Pancreas (tissue), 10 donors: ENCODE data around the gene PMVK. TPM values are rescaled to one million over a fixed set of nuclear protein-coding genes. Genes with fewer than 3 reads are reported as not detected.

Experiments
- ATAC-seq, 4 donors: fragments of 200-7000 bp; cut with Tn5 transposase; one replicate each; pipeline versions ENCODE4 v1.8.0 to v1.9.1; 2020; ENCODE audit warnings: mild to moderate bottlenecking in 4 of 4, moderate library complexity in 4 of 4
- DNase-seq, 6 donors: peaks; one replicate each; pipeline ENCODE4 v3.0.0-alpha.2; 2020
- FAIRE-seq: peaks from 2 replicates; lab custom pipeline; 2012; peaks lifted over from hg19 to GRCh38; lab: Jason Lieb, UNC
- H3K27ac ChIP-seq, 4 donors: fragments of 200-600 bp; sonication (generic); 1 replicate in 3 of 4; 2 replicates in 1 of 4; pipeline versions ENCODE4 v1.5.0 to v1.8.0; 2020
- H3K27me3 ChIP-seq, 4 donors: fragments of 200-600 bp; one replicate each; pipeline ENCODE4 v1.8.0; 2021
- H3K36me3 ChIP-seq, 3 donors: fragments of 200-600 bp; sonication (generic) in 1 of 3; one replicate each; pipeline versions ENCODE4 v1.5.0 to v1.8.0; 2020 to 2021
- H3K4me1 ChIP-seq, 3 donors: fragments of 200-600 bp; one replicate each; pipeline ENCODE4 v1.8.0; 2021
- H3K4me3 ChIP-seq, 4 donors: fragments of 200-600 bp; sonication (generic) in 2 of 4; one replicate each; pipeline versions ENCODE4 v1.5.0 to v1.8.0; 2020 to 2021
- H3K9me3 ChIP-seq, 4 donors: fragments of 200-600 bp; one replicate each; pipeline ENCODE4 v1.8.0; 2021
- WGBS, 2 donors: extraction: QIAGEN DNeasy Blood & Tissue Kit; methylation state at CpG; one replicate each; pipeline ENCODE4 v1.1.7; 2013; 5-methylcytosine and 5-hydroxymethylcytosine counted together
- intact Hi-C, 3 donors: fragments of 100-400 bp; cut with DNase I; formaldehyde crosslinking; loops; one replicate each; pipeline versions ENCODE4 v1.11.1 to v1.14.2; 2022
- microRNA-seq, 2 donors: library from miRNA; unstranded; fragments of <30 nt; microRNA quantifications; one replicate each; pipeline versions ENCODE4 to v1.1.0, GENCODE V29; 2019 to 2020
- polyA plus RNA-seq, 2 donors: library from polyadenylated mRNA; stranded (reverse); fragments of 200-250 nt; gene quantifications; one replicate each; pipeline ENCODE4 v1.2.3, GENCODE V29; 2013
- total RNA-seq, 6 donors: library from RNA; stranded (reverse); fragmentation: NEBNext Ultra II Directional in 4 of 6; extraction: Animal tissue kit (Norgen Biotek cat#: 25700) in 4 of 6; gene quantifications; one replicate each; pipeline versions ENCODE4 v1.2.1 to v1.2.4, GENCODE V29; 2021 to 2023
- TF ChIP-seq, protein P1 (sequence below), 4 donors: fragments of 200-600 bp; sonication (generic) in 3 of 4; IDR thresholded peaks; one replicate each; pipeline versions ENCODE4 v1.5.0 to v1.8.0; 2021; ENCODE audit warnings: antibody characterized with exemption in 4 of 4
- donor health status: healthy with polysubstance abuse.
- donor health status: DM: no; HTN: no; CAD: no; lungs with moderate emphysema.
- donor health status: DM: no; HTN: no; CAD: no.
- donor health status: control.
- donor health status: control.
- donor health status: Bipolar disorder and iron deficiency.
- donor health status: DM: yes; HTN: yes; CAD: no.
- donor health status: DM: no; HTN: no; CAD: no.
- donor health status: DM: no; HTN: no; CAD: no.
- donor health status: DM: yes; HTN: yes; CAD: no.

The PMVK gene
- total and polyA plus RNA-seq, 8 donors = 12.4 to 32.4 (median 16.8) TPM

DNA sequence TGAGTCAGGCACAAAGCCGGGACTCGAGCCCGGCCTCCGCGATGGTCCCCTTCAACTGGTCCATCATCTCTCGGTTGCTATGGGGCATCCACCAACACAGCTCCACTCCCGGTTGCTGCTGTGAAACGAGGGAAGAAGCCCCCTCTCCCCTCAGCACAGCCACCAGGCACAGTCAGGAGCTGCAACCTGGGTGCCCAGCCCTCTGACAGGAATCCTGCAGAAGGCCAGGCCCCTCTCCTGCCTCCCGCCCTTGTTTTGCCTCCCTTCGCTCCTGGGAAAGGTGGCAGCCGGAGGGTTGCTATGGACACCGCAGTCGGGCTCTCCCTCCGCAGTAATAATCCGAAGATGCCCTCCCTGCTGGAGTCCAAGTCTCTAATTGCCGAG, 57.5 kb downstream of the PMVK start:
- no peaks in the 10 kb centered on the region for H3K36me3 ChIP-seq
- no peaks in the 10 kb centered on the region for H3K9me3 ChIP-seq
- ATAC-seq (no peak), FAIRE-seq (no peak), DNase-seq (peak in 1 of 6 donors; percentile 53)
- no peak overlapping the region for H3K4me3 ChIP-seq
- no peak overlapping the region for H3K27ac ChIP-seq
- H3K4me1 ChIP-seq = peaks cover 14 to 19% (median 16%) of the 10 kb centered on the region in 3 donors
- intact Hi-C loops = loop anchor here in 1 of 3 donors (5.0 kb wide), 1 partner anchor 212 kb away; no protein-coding TSS in a partner anchor
- WGBS, 2 donors = 49 to 50% methylated on average over 16 of the region's 16 CpGs
- H3K27me3 ChIP-seq = no peaks in the 10 kb centered on the region
- TF ChIP-seq, protein P1, sequence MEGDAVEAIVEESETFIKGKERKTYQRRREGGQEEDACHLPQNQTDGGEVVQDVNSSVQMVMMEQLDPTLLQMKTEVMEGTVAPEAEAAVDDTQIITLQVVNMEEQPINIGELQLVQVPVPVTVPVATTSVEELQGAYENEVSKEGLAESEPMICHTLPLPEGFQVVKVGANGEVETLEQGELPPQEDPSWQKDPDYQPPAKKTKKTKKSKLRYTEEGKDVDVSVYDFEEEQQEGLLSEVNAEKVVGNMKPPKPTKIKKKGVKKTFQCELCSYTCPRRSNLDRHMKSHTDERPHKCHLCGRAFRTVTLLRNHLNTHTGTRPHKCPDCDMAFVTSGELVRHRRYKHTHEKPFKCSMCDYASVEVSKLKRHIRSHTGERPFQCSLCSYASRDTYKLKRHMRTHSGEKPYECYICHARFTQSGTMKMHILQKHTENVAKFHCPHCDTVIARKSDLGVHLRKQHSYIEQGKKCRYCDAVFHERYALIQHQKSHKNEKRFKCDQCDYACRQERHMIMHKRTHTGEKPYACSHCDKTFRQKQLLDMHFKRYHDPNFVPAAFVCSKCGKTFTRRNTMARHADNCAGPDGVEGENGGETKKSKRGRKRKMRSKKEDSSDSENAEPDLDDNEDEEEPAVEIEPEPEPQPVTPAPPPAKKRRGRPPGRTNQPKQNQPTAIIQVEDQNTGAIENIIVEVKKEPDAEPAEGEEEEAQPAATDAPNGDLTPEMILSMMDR (IDR thresholded peaks at IDR 0.05) = no peak

DNA sequence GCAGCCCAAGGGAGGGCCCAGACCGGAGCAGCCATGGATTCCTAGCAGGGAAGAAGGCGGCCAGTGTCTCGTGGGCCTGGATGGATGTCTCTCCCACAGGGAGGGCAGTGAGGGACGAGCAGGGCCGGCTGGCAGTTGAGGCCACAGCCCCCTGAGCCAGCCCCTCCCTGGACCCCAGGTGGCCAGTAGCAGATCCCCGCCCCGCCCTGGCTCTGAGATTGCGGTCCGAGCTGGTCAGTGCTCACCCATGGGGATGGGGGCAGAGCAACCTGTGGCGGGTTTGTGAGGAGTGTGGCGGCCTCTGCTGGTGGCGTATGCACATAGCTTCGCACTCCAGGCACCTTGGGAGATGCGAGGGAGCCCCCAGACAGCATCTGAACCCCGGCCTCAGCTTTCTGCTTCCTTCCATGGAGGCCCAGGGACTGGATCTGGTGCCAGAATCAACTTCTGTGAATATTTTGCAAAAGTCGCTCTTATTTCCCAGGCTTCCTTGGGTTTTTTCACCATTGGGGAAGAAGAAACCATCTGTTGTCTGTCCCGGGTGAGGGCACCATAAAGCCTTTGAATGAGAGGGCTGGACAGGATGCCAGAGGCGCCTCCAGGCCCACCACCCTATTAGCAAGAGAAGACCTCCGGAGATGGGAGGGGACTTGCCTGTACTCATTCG, 58.0 kb downstream of the PMVK start:
- Histone ChIP-seq H3K4me1 (peaks cover 14 to 19% (median 16%) of the 10 kb centered on the region in 3 donors), H3K4me3 (no peak overlapping the region), H3K9me3 (no peaks in the 10 kb centered on the region), H3K27me3 (no peaks in the 10 kb centered on the region), H3K27ac (no peak overlapping the region), H3K36me3 (no peaks in the 10 kb centered on the region)
- FAIRE-seq = no peak
- TF ChIP-seq, protein P1 (IDR thresholded peaks at IDR 0.05) = peak; percentile 68 to 83 (median 78)
- peak; percentile 87 to 97 (median 93) for ATAC-seq
- intact Hi-C loops = loop anchor here in 1 of 3 donors (5.0 kb wide), 1 partner anchor 211 kb away; no protein-coding TSS in a partner anchor
- peak; percentile 65 to 92 (median 83) for DNase-seq
- WGBS, 2 donors = 21 to 23% methylated on average over 20 of the region's 20 CpGs

DNA sequence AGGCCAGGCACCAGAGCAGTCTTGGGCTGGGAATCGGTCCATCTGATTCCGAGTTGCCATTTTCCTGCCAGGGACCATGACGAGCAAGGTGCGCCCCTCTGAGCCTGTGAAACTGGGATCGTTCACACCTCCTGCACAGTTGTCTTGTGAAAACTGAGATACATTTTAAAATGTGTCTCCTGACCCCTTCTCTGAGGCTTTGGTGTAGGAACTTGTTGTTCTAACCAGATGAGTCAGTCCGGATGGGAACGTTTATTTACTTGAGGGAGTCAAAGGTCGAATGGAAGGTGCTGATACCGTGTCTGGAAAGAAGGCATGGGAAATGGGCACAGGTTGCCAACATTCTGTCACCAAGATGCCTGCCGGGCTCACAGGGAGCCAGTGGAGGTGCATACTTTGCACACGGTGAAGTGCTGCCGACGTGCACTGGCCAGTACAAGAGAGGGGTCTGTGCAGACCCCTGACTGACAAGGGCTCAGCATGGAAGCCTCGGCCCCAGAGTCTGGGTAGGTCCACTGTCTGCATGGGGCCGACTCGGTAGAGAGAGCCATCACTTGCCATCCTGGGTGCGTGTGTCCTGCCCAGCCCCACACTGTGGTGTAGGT, 59.0 kb downstream of the PMVK start:
- Histone ChIP-seq H3K4me3 (no peak overlapping the region), H3K9me3 (no peaks in the 10 kb centered on the region), H3K27me3 (no peaks in the 10 kb centered on the region), H3K4me1 (peaks cover 14 to 19% (median 16%) of the 10 kb centered on the region in 3 donors), H3K27ac (peak overlapping the region; percentile 62 to 80 (median 75)), H3K36me3 (no peaks in the 10 kb centered on the region)
- DNase-seq (peak; percentile 61 to 83 (median 77)), ATAC-seq (peak; percentile 89 to 92 (median 90)), FAIRE-seq (no peak)
- intact Hi-C loops = loop anchor here in 1 of 3 donors (5.0 kb wide), 1 partner anchor 210 kb away; no protein-coding TSS in a partner anchor
- WGBS, 2 donors = 33 to 36% methylated on average over 17 of the region's 17 CpGs
- TF ChIP-seq, protein P1 (IDR thresholded peaks at IDR 0.05) = no peak

DNA sequence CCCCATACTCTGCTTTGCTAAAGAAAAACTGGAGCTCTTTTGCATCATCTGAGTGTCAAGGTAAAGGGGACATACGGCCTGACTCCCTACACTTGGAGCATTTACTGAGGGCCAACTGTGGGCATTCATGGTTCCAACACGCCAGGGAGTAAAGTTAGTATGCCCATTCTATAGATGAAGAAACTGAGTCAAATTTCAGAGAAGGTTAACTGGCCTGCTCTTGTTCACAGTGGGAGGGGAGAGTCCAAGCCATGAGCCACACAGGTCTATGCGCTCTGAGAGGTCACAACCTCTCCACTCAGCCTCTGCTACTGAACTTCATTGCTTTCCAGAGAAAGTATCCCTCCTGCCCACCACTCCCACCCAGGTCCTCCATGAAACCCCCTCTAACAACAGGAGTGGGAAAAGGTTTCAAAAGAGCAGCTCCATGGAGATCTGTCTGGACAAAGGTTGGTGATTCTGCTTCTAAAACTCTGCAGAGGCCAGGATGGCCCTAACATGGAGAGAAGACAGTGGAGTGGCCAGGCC, 59.6 kb downstream of the PMVK start:
- Histone ChIP-seq H3K9me3 (no peaks in the 10 kb centered on the region), H3K4me1 (peaks cover 14 to 19% (median 16%) of the 10 kb centered on the region in 3 donors), H3K27ac (peak overlapping the region; percentile 62 to 80 (median 75)), H3K4me3 (no peak overlapping the region), H3K27me3 (no peaks in the 10 kb centered on the region), H3K36me3 (no peaks in the 10 kb centered on the region)
- DNase-seq = no peak
- no peak for FAIRE-seq
- intact Hi-C loops = loop anchor here in 1 of 3 donors (5.0 kb wide), 1 partner anchor 210 kb away; no protein-coding TSS in a partner anchor
- WGBS, 2 donors = 62 to 69% methylated on average over 3 of the region's 3 CpGs
- ATAC-seq = peak in 1 of 4 donors; percentile 21
- TF ChIP-seq, protein P1 (IDR thresholded peaks at IDR 0.05) = no peak

Small RNA genes lying within 50 kb of the gene (microRNA-seq; reads per million reads assigned to microRNA genes)
- 0 to 0.29 reads per million in 2 donors for gene MIR4258

Other genes starting within 250 kb of the PMVK start
- 1 to 10 TPM in 1 of 6 donors, under 1 TPM in 5; 0.23 to 1.0 (median 0.36) TPM for gene KCNN3, start 66.4 kb downstream of the PMVK start, total RNA-seq
- gene KCNN3, start 66.4 kb downstream of the PMVK start, polyA plus RNA-seq = under 1 TPM; 0.11 to 0.35 TPM
- 10 to 100 TPM; 15.6 to 53.1 (median 24.9) TPM for gene PBXIP1, start 19.4 kb upstream of the PMVK start, total RNA-seq
- gene PBXIP1, start 19.4 kb upstream of the PMVK start, polyA plus RNA-seq = 10 to 100 TPM; 29.5 to 45.4 TPM
- gene PYGO2, start 25.1 kb upstream of the PMVK start, total RNA-seq = 10 to 100 TPM in 3 of 6 donors, 1 to 10 TPM in 3; 8.1 to 18.3 (median 9.9) TPM
- gene PYGO2, start 25.1 kb upstream of the PMVK start, polyA plus RNA-seq = 10 to 100 TPM; 13.3 to 19.5 TPM
- 10 to 100 TPM; 32.3 to 53.4 (median 40.7) TPM for gene SHC1, start 34.0 kb upstream of the PMVK start, total RNA-seq
- gene SHC1, start 34.0 kb upstream of the PMVK start, polyA plus RNA-seq = 10 to 100 TPM; 37.4 to 47.6 TPM
- 10 to 100 TPM in 3 of 6 donors, 1 to 10 TPM in 3; 6.7 to 12.0 (median 10.2) TPM for gene CKS1B, start 38.0 kb upstream of the PMVK start, total RNA-seq
- 10 to 100 TPM in 1 of 2 donors, 1 to 10 TPM in 1; 6.7 to 19.5 TPM for gene CKS1B, start 38.0 kb upstream of the PMVK start, polyA plus RNA-seq
- 10 to 100 TPM in 4 of 6 donors, 1 to 10 TPM in 2; 8.3 to 14.1 (median 11.9) TPM for gene FLAD1, start 46.6 kb upstream of the PMVK start, total RNA-seq
- gene FLAD1, start 46.6 kb upstream of the PMVK start, polyA plus RNA-seq = 10 to 100 TPM; 22.6 to 28.6 TPM
- gene LENEP, start 56.9 kb upstream of the PMVK start, total RNA-seq = under 1 TPM in 1 of 6 donors, not detected in 5; 0.29 TPM
- not detected for gene LENEP, start 56.9 kb upstream of the PMVK start, polyA plus RNA-seq
- 10 to 100 TPM; 24.5 to 38.4 (median 37.2) TPM for gene ZBTB7B, start 66.1 kb upstream of the PMVK start, total RNA-seq
- 10 to 100 TPM; 19.8 to 31.8 TPM for gene ZBTB7B, start 66.1 kb upstream of the PMVK start, polyA plus RNA-seq
- gene DCST2, start 97.1 kb upstream of the PMVK start, total RNA-seq = under 1 TPM; 0.12 to 0.94 (median 0.22) TPM
- 1 to 10 TPM; 3.9 to 5.1 TPM for gene DCST2, start 97.1 kb upstream of the PMVK start, polyA plus RNA-seq
- under 1 TPM in 1 of 6 donors, not detected in 5; 0.14 TPM for gene DCST1, start 97.1 kb upstream of the PMVK start, total RNA-seq
- not detected for gene DCST1, start 97.1 kb upstream of the PMVK start, polyA plus RNA-seq
- 10 to 100 TPM; 23.7 to 37.6 (median 33.2) TPM for gene ADAM15, start 114.6 kb upstream of the PMVK start, total RNA-seq
- gene ADAM15, start 114.6 kb upstream of the PMVK start, polyA plus RNA-seq = 100 to 1,000 TPM; 114 to 125 TPM
- 1 to 10 TPM; 2.1 to 5.6 (median 3.1) TPM for gene EFNA4, start 127.0 kb upstream of the PMVK start, total RNA-seq
- 1 to 10 TPM; 6.0 to 6.2 TPM for gene EFNA4, start 127.0 kb upstream of the PMVK start, polyA plus RNA-seq
- 1 to 10 TPM in 2 of 6 donors, under 1 TPM in 4; 0.52 to 1.2 (median 0.70) TPM for gene EFNA3, start 142.1 kb upstream of the PMVK start, total RNA-seq
- gene EFNA3, start 142.1 kb upstream of the PMVK start, polyA plus RNA-seq = under 1 TPM; 0.72 to 0.99 TPM
- gene EFNA1, start 191.2 kb upstream of the PMVK start, total RNA-seq = 10 to 100 TPM; 19.5 to 45.9 (median 30.4) TPM
- 10 to 100 TPM; 47.9 to 91.7 TPM for gene EFNA1, start 191.2 kb upstream of the PMVK start, polyA plus RNA-seq
- gene SLC50A1, start 199.1 kb upstream of the PMVK start, total RNA-seq = 10 to 100 TPM; 18.7 to 33.3 (median 26.2) TPM
- gene SLC50A1, start 199.1 kb upstream of the PMVK start, polyA plus RNA-seq = 10 to 100 TPM; 32.8 to 33.0 TPM
- gene DPM3, start 203.8 kb upstream of the PMVK start, total RNA-seq = 10 to 100 TPM; 39.4 to 46.5 (median 42.3) TPM
- gene DPM3, start 203.8 kb upstream of the PMVK start, polyA plus RNA-seq = 100 to 1,000 TPM; 211 to 227 TPM
- 100 to 1,000 TPM in 4 of 6 donors, 10 to 100 TPM in 2; 91.8 to 119 (median 102) TPM for gene KRTCAP2, start 236.6 kb upstream of the PMVK start, total RNA-seq
- gene KRTCAP2, start 236.6 kb upstream of the PMVK start, polyA plus RNA-seq = 100 to 1,000 TPM; 182 to 238 TPM
- under 1 TPM; 0.19 to 0.59 (median 0.33) TPM for gene TRIM46, start 237.1 kb upstream of the PMVK start, total RNA-seq
- 1 to 10 TPM; 1.2 to 4.1 TPM for gene TRIM46, start 237.1 kb upstream of the PMVK start, polyA plus RNA-seq